Hepatocyte (in vitro differentiated cells): ENCODE measurements around the gene INVS. TPM values are rescaled to one million over a fixed set of nuclear protein-coding genes. Genes with fewer than 3 reads are reported as not detected.
A peak's percentile ranks its signal among the peaks of the same experiment; 100 is the strongest.

Experiments used
- DNase-seq: peaks from one replicate; pipeline ENCODE4 v3.0.0-alpha.2; 2016; ENCODE audit warnings: low spot score
- H2AFZ ChIP-seq: fragments of 200-600 bp; sonication (generic); 2 replicates; pipeline ENCODE4 v1.6.0; 2016; ENCODE audit warnings: antibody characterized with exemption, mild to moderate bottlenecking
- H3K27ac ChIP-seq: fragments of 200-600 bp; sonication (generic); 2 replicates; pipeline ENCODE4 v1.5.1; 2016; ENCODE audit warnings: mild to moderate bottlenecking
- H3K27me3 ChIP-seq: fragments of 200-600 bp; sonication (generic); 2 replicates; pipeline ENCODE4 v1.6.1; 2016
- H3K36me3 ChIP-seq: fragments of 200-600 bp; sonication (generic); replicated peaks from 2 replicates; pipeline ENCODE4 v1.5.1; 2016; ENCODE audit warnings: low read depth; ENCODE audit not compliant: insufficient read depth
- H3K4me1 ChIP-seq: fragments of 200-600 bp; sonication (generic); 2 replicates; pipeline ENCODE4 v1.5.1; 2016; ENCODE audit warnings: mild to moderate bottlenecking, moderate library complexity; ENCODE audit not compliant: insufficient read depth
- H3K4me2 ChIP-seq: fragments of 200-600 bp; sonication (generic); 2 replicates; pipeline ENCODE4 v1.6.0; 2016
- H3K4me3 ChIP-seq: fragments of 200-600 bp; sonication (generic); 2 replicates; pipeline ENCODE4 v1.5.1; 2016; ENCODE audit warnings: mild to moderate bottlenecking
- H3K79me2 ChIP-seq: fragments of 200-600 bp; sonication (generic); 2 replicates; pipeline ENCODE4 v1.6.0; 2017; ENCODE audit warnings: mild to moderate bottlenecking
- H3K9me2 ChIP-seq: fragments of 200-600 bp; sonication (generic); replicated peaks from 2 replicates; pipeline ENCODE4 v1.6.0; 2017; ENCODE audit warnings: mild to moderate bottlenecking; ENCODE audit not compliant: insufficient read depth
- H3K9me3 ChIP-seq: fragments of 200-600 bp; sonication (generic); 2 replicates; pipeline ENCODE4 v1.5.1; 2016; ENCODE audit warnings: low read depth, mild to moderate bottlenecking
- H4K20me1 ChIP-seq: fragments of 200-600 bp; sonication (generic); 2 replicates; pipeline ENCODE4 v1.6.0; 2016; ENCODE audit warnings: mild to moderate bottlenecking; ENCODE audit not compliant: insufficient read depth, poor library complexity, severe bottlenecking
- CTCF ChIP-seq: fragments of 200-600 bp; sonication (generic); IDR thresholded peaks from 2 replicates; pipeline ENCODE4 v1.5.1; 2016; ENCODE audit warnings: antibody characterized with exemption, mild to moderate bottlenecking; ENCODE audit not compliant: poor library complexity
- EZH2 ChIP-seq: fragments of 200-600 bp; sonication (generic); IDR thresholded peaks from 2 replicates; pipeline ENCODE4 v1.6.1; 2016; ENCODE audit warnings: antibody characterized with exemption, mild to moderate bottlenecking, borderline replicate concordance
- EZH2phosphoT487 ChIP-seq: fragments of 200-600 bp; sonication (generic); IDR thresholded peaks from one replicate; pipeline ENCODE4 v1.6.1; 2018; ENCODE audit warnings: antibody characterized with exemption, mild to moderate bottlenecking, low read depth, moderate library complexity; ENCODE audit not compliant: unreplicated experiment, severe bottlenecking
- WGBS: methylation state at CpG from one replicate; pipeline ENCODE4 v1.1.6; 2016; ENCODE audit warnings: low lambda C conversion rate; ENCODE audit errors: missing lambda C conversion rate; 5-methylcytosine and 5-hydroxymethylcytosine counted together
- polyA plus RNA-seq: library from polyadenylated mRNA; unstranded; fragments of >200 nt; fragmentation: Nextera tagmentation; extraction: Ambion mirVana; gene quantifications from 2 replicates; pipeline ENCODE4 v1.2.1, GENCODE V29; 2016
- total RNA-seq: library from RNA; depleted of rRNA; stranded (reverse); fragments of >200 nt; gene quantifications from 2 replicates; pipeline ENCODE4 v1.2.3, GENCODE V29; 2014

The INVS gene
- total and polyA plus RNA-seq, 2 experiments from 2014 or later: 10.1 to 26.5 TPM

- Histone ChIP-seq H3K27ac (no peak overlapping the region), H3K27me3 (no peaks in the 10 kb centered on the region), H3K9me2 (no peaks in the 10 kb centered on the region), H3K4me2 (no peak overlapping the region), H3K79me2 (peaks cover 61% of the 10 kb centered on the region), H3K4me3 (no peak overlapping the region), H3K9me3 (no peaks in the 10 kb centered on the region), H2AFZ (no peak overlapping the region), H3K36me3 (peaks cover 5% of the 10 kb centered on the region), H3K4me1 (no peaks in the 10 kb centered on the region), H4K20me1 (peaks cover 5% of the 10 kb centered on the region)
- no peak for DNase-seq
- WGBS: 96% methylated on average over 2 of the region's 2 CpGs
- TF ChIP-seq EZH2 (no peak), CTCF (no peak)
Measured at GRCh38 chr9:100340224-100340623, 241.2 kb downstream of the INVS start.

GRCh38 chr9:100341889-100342288, 242.8 kb downstream of the INVS start:
- Histone ChIP-seq H2AFZ (no peak overlapping the region), H3K27me3 (no peaks in the 10 kb centered on the region), H3K9me2 (no peaks in the 10 kb centered on the region), H3K4me3 (no peak overlapping the region), H3K4me2 (no peak overlapping the region), H3K4me1 (no peaks in the 10 kb centered on the region), H3K27ac (no peak overlapping the region), H3K79me2 (peaks cover 72% of the 10 kb centered on the region), H3K36me3 (peaks cover 5% of the 10 kb centered on the region), H3K9me3 (no peaks in the 10 kb centered on the region), H4K20me1 (peaks cover 5% of the 10 kb centered on the region)
- DNase-seq: no peak
- TF ChIP-seq CTCF (no peak), EZH2phosphoT487 (no peak), EZH2 (no peak)
- WGBS: 97% methylated on average over 3 of the region's 3 CpGs

GRCh38 chr9:100346836-100347235, 247.8 kb downstream of the INVS start:
- H3K27me3 ChIP-seq: no peaks in the 10 kb centered on the region
- H3K4me2 ChIP-seq: no peak overlapping the region
- H3K4me1 ChIP-seq: peaks cover 16% of the 10 kb centered on the region
- no peak overlapping the region for H3K4me3 ChIP-seq
- H3K36me3 ChIP-seq: no peaks in the 10 kb centered on the region
- peaks cover 100% of the 10 kb centered on the region for H3K79me2 ChIP-seq
- H2AFZ ChIP-seq: no peak overlapping the region
- WGBS: 73% methylated on average over 3 of the region's 3 CpGs
- H3K9me3 ChIP-seq: no peaks in the 10 kb centered on the region
- no peaks in the 10 kb centered on the region for H3K9me2 ChIP-seq
- no peak for DNase-seq
- no peak for TF ChIP-seq EZH2
- no peak for TF ChIP-seq EZH2phosphoT487
- no peak for TF ChIP-seq CTCF
- H4K20me1 ChIP-seq: peaks cover 30% of the 10 kb centered on the region
- peak overlapping the region; percentile 52 for H3K27ac ChIP-seq

GRCh38 chr9:100350188-100350587, 251.1 kb downstream of the INVS start:
- 96% methylated on average over 1 of the region's 1 CpG for WGBS
- Histone ChIP-seq H3K9me2 (no peaks in the 10 kb centered on the region), H2AFZ (no peak overlapping the region), H3K4me2 (peak overlapping the region; percentile 74), H3K27ac (no peak overlapping the region), H4K20me1 (peaks cover 25% of the 10 kb centered on the region), H3K79me2 (peaks cover 74% of the 10 kb centered on the region), H3K9me3 (no peaks in the 10 kb centered on the region), H3K4me3 (no peak overlapping the region), H3K4me1 (peaks cover 23% of the 10 kb centered on the region), H3K36me3 (no peaks in the 10 kb centered on the region), H3K27me3 (no peaks in the 10 kb centered on the region)
- no peak for TF ChIP-seq EZH2
- TF ChIP-seq EZH2phosphoT487: no peak
- TF ChIP-seq CTCF: no peak
- DNase-seq: no peak
